Umbilical cord (tissue), 2 donors: ENCODE data around the gene PTPN18. TPM values are rescaled to one million over a fixed set of nuclear protein-coding genes. Genes with fewer than 3 reads are reported as not detected.
A peak's percentile ranks its signal among the peaks of the same experiment; 100 is the strongest.
"Not testable (repeated sequence)": the region's sequence is repeated elsewhere in the genome, so short reads cannot be mapped to it uniquely, and the experiment has no call there.

Experiments used
- DNase-seq: peaks from one replicate; pipeline ENCODE4 v3.0.0-alpha.2; 2015; ENCODE audit warnings: low spot score
- total RNA-seq: library from RNA; depleted of rRNA; stranded (reverse); fragments of >200 nt; gene quantifications from one replicate; pipeline ENCODE4 v1.2.3, GENCODE V29; 2014; ENCODE audit warnings: low replicate concordance; ENCODE audit not compliant: insufficient read depth

PTPN18 gene, protein sequence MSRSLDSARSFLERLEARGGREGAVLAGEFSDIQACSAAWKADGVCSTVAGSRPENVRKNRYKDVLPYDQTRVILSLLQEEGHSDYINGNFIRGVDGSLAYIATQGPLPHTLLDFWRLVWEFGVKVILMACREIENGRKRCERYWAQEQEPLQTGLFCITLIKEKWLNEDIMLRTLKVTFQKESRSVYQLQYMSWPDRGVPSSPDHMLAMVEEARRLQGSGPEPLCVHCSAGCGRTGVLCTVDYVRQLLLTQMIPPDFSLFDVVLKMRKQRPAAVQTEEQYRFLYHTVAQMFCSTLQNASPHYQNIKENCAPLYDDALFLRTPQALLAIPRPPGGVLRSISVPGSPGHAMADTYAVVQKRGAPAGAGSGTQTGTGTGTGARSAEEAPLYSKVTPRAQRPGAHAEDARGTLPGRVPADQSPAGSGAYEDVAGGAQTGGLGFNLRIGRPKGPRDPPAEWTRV
- 22.9 TPM for total RNA-seq

DNA sequence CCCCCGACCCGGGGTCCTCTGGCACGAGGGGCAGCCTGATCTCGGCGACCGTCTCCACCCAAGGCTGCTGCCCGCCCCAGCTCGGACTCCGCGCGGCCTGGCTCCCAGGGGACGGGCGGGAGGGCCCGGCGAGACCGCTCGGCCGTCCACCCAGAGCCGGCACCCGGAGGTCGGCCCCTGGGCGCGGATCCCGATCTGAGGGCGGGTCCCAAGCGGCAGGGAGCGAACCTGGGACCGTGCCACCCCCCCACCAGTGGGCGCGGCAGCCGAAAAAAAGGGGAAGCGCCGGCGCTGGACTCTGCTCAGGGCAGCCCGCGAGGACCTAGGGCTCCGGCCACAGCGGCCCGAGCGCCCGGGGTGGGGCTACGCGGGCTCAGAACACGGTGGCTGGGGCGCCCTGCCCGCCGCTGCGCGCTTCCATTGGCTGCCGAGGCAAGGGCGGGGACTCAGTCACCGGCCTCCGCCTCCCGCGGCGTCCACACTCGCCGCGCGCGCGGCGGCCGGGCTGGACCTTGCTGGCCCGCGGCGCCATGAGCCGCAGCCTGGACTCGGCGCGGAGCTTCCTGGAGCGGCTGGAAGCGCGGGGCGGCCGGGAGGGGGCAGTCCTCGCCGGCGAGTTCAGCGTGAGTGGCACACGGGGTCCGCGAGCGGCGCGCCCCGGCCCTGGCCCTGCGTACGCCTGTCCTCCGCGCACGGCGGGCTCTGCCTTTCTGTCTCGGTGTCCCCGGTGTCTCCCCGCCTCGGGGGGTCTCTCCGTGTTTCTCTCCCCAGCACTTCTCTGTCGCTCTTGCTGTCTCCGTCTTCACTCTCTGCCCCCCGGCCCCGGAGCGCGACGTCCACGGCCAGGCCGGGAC, at the start of gene PTPN18:
PTPN18 (plus strand) TSS at position 479 of the 854 bp plus-strand sequence; CDS start at position 531, 52 bp downstream.
- peak; percentile 88 for DNase-seq

DNA sequence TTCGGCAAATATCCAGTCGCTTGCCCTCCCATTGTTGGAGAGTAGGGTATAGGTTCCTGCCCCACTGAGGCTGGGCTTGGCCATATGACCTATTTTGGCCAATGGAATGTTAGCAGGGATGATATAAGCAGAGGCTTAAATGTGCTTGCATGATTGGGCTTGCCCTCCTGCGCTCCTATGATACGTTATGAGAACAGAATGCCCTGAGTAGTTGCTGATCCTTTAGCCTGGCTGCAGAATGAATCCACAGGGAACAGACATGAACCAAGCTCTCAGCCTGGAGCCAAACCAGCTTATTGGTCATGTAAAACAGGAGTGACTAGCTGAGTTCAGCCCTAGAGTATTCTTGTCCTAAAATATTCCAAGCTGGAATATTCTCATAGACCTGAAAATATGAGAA, 48.0 kb upstream of the PTPN18 start:
- no peak for DNase-seq

DNA sequence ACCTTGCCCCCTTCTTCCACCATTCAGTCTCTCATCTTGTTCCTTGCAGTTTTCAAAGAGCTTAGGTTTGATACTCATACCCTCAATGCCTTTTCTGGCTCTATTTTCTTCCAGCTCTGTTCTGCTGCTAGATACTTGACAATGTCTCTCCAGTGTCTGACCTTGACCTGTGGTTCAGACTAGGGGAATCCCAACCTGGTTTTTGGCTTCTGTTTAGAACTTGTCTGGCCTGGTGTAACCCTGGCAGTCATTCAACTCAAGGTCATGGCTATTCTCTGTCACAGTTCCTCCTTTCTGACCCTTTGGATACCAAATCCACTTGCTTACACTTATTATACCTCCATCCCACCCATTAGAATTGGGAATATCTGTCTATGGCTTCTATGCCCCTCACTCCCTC, 45.0 kb upstream of the PTPN18 start:
- no peak for DNase-seq

DNA sequence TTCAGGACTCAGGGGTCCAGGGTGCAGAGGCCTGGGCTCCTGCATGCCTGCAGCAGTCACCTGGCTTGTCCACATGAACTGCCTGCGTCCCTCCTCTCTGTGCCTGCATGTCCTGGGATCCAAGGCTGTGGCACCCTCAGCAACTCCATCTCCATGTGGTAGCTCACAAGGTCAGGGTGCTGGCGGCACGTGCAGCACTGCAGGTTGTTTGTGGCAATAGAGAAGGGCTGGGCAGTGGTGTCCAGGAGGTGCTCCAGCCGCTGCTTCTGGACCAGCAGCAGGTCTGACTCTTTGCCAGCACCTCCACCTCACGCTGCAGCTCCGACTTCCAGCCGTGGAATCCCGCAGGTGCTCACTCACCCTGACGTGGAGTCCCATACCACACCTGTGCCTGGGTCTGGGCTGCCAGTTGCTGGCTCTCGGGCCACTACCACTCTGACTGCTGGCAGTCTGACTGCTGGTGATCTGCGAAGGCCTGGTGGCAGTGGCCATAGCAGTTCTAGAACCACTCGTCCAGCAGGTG, 42.0 kb upstream of the PTPN18 start:
- no peak for DNase-seq

DNA sequence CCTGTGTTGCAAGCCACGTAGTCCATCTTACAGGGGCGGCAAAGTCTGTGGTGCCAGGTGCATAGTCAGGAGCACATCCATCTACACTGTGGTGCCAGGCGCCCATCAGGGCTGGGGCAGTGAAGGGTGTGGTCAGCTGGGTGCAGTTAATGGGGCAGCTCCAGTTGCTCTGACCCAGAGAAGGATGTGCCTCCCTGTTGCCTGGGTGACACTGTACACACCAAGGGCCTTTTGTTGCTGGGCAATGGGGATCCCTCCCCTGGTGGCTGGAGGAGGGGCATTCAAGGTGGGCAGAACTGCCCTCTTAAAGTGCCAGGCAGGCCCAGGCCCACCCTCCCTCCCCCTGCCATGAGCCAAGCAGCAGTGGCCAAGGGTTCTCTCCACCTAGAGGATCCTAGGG, 41.5 kb upstream of the PTPN18 start:
- DNase-seq = no peak

DNA sequence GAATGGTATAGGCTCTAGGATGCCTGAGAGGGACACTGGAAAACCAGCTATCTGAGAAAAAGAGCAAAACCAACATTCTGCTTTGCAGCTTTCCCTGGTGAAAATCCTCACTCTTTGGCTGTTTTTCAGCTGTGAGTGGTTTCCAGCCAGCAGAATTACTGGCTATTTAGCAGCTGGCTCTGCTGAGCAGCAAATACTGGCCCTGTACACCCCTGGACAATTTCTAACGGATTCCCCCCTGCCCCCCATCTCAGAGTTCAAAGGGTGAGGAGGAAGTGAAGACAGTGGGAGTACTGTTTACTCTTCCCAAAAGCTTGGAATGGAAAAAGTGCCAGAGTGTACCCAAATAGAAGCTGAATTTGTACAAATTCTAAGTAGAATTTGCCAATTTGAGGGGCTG, 39.3 kb upstream of the PTPN18 start:
- DNase-seq = no peak

DNA sequence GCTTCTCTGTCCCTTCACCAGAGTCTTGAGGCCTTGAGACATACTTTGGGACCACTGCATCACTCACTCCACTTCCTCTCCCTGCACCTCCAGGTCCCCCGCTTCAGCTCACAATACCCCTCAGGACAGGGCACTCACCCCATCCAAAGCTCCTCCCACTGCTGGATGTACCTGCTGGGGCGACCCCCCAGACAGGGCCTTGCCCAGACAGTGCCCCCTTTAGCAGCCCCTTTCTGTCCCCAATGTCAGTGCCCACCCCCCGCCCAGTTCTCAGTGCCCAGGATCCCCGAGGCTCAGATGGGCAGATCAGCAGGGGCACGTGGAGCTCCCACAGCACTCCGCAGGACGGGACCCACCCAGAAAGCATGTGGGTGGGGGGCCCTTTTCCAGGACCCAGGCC, 37.0 kb upstream of the PTPN18 start:
- no peak for DNase-seq

DNA sequence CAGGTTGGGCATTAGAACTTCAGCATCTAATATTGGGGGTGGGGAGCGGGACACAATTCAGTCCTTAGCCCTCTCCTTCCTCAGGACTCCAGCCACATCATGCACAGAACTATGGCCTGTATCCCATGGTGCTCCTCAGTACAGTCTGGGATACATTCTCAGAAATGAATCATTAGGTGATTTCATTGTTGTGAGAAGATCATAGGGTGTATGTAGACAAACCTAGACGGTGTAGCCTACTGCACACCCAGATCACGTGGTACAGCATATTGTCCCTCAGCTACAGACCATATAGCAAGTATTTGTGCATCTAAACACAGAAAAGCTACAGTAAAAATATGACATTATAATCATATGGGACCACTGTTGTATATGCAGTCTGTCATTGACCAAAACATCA, 36.3 kb upstream of the PTPN18 start:
- DNase-seq = no peak

DNA sequence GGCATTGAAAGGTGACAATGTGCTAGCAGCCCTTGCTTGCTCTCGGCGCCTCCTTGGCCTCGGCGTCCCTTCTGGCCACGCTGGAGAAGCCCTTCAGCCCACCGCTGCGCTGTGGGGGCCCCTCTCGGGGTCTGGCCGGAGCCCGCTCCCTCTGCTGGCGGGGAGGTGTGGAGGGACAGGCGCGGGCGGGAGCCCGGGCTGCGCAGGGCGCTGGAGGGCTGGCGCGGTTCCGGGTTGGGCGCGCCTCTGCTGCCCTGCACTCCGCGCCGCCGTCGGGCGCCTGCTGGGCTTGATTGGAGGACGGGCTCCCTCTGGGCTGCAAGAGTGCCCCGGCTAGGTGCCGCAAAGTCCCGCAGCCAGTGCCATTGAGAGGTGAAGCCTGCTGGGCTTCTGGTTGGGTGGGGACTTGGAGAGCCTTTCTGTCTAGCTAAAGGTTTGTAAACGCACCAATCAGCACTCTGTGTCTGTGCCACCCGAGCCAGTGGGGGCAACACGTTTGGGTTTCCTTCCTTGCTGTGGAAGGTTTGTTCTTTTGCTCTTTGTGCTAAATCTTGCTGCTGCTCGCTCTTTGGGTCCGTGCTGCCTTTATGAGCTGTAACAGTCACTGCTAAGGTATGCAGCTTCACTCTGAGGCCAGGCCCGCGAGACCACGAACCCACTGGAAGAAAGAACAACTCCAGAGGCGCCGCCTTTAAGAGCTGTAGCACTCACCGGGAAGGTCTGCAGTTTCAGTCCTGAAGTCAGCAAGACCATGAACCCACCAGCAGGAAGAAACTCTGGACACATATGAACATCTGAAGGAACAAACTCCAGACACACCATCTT, 27.9 kb upstream of the PTPN18 start:
- DNase-seq = peak; percentile 80

DNA sequence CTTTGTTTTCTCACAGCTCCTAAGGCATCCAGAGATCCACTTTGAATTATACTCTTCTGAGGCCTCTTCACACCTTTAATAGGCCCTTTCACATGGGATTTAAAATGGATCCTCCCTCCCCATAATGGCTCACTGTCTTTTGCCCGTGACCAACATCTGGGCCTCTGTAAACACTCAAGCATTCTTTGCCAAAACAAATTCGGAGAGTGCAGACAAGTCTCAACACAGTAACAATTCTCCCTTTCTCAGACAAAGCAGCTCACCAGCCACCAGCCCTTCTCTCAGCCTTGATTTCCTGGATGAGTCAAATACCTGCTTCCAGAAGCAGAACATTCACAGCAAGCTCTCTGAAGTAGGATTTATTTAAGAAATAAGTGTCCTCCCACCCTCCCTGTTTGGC, 27.1 kb upstream of the PTPN18 start:
- DNase-seq = no peak

DNA sequence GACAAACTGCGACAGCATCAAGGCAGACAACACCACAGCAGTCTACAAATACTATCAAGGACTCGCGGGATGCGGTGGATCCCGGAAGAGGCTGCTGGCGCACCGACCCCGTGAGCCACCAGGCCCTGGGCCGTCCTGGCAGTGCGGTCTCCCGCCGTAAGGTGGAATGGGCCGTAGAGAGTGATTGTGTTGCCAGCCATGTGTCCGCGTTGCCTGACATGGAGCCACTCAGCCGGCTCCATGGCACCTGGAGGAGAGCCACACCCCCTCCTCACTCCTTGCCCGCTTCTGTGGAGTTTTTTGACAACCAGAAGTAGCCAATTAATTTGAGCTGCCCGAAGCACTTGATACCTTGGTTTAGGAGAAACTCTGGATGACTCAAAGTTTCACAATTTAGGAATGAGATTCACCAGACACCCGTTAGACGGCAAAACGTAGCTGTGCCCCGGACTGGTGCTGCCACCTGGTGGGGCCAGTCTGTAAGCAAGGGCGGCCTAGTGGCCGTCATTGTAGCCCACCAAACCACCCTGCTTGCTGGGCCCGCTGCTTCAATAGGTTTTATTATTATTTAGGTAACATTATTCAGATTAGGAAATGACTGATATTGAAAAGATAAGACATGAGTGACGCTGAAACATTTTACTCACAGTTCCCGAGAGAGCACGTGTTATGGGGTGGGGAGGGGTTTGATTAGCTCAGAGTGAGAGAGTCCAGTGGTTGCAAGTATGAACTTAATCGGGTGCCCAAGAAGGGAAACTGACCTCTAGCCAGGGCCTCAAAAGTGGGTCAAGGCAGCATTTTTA, 23.4 kb upstream of the PTPN18 start:
- DNase-seq = peak; percentile 90

DNA sequence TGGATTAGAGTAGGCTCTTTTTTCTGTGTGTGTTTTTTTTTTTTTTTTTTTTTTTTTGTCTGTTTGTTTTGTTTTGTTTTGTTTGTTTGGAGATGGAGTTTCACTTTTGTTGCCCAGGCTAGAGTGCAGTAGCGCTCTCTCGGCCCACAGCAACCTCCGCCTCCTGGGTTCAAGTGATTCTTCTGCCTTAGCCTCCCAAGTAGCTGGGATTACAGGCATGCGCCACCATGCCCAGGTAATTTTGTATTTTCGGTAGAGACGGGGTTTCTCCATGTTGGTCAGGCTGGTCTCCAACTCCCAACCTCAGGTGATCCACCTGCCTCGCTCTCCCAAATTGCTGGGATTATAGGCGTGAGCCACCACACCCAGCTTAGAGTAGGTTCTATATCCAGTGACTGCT, 22.6 kb upstream of the PTPN18 start:
- DNase-seq = not testable (repeated sequence)

DNA sequence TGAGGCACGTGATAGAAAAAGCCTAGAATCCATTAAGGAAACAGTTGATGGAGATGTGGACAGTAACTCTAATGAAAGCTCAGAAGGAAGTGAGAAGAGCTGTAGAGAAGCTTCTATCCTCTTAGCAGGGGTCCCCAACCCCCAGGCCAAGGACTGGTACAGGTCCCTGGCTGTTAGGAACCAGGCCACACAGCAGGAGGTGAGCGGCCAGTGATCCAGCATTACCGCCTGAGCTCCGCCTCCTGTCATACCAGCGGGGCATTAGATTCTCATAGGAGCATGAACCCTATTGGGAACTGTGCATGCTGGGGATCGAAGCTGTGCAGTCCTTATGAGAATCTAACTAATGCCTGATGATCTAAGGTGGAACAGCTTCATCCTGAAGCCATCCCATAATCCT, 21.8 kb upstream of the PTPN18 start:
- DNase-seq = no peak

DNA sequence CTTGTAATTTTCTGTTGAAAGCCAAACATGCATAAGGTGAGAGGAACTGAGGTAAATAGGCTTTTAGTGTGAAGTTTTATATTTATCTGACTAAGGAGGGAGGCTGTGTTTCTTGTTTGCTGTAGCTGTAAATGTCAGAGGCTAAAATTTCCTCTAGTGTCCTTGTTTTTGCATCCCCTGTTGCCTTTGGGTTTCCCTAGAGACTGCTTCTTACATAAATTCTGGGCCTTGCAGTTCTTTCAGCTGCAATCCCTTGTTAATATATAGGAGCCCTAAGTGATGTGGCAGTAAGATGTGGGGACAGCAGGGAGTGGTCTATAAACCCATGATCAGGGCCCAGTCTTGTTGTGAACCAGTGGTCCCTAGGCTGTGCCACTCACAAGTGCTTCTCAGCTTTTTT, 20.6 kb upstream of the PTPN18 start:
- no peak for DNase-seq

DNA sequence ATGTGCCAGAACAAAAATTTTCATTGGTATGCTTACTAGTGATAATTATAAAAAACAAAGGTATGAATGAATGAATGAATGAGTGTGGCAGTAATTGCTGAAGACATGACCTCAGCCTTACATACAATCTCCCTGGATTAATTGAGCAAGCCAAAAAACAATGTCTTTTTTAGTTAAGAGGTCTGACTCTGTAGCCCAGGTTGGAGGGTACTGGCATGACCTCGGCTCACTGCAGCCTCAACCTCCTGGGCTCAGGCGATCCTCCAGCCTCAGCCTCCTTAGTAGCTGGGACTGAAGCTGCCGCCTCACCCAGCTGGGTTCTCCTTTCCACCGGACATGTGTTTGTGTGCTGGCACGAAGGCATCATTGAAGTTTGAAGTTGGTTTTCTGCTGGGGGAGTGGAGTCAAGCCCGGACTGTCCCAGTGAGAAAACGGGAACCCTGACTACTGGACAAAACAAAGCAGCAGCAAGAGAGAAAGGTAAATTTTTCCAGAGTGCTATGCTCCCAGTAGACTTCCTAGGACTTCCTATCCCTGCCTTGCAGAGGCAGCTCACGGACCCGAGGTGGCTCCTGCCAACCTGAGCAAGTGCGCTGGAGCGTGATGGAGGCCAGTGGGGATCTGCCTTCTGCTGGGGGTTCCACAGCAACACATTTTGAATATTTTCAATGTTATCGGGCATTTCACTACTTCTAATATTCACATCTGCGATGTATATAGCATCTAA, 19.5 kb upstream of the PTPN18 start:
- DNase-seq = no peak

DNA sequence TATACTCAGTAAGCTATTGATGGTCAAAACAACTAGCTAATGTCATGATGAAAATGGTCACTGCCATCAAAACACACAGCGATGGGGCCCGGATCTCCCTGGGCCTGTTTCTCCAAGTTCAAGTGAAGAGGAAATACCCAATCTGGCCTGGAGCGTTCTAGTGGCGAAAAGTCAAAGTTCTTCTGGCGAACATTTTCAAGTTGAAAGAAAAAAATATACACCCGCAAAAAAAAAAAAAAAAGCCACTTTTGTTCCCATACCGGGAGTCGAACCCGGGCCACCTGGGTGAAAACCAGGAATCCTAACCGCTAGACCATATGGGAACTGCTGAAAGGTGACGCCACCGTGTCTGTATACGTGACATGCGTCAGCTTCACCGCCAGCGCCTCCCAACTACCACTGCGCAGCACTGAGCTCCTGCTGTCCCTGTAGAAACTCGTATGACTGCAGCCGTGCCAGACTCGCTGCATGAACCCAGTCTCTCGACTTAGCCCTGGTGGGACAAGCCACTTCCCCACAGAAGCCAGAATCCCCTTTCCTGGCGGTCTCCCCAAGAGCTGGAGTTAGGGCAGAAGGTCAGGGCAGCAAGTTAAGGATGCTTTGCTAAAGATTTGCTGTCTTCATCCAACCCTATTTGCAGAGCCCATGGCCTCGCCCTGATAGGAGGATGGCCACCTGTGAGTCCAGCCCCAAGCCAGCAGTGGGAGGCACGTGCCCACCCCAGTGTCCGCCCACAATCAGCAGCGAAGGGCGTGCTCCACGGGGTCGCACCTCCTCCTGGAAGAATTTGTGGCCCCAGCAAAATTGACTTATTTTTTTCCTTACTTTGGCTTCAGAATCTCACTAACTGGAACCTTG, 18.8 kb upstream of the PTPN18 start:
- DNase-seq = peak; percentile 92

DNA sequence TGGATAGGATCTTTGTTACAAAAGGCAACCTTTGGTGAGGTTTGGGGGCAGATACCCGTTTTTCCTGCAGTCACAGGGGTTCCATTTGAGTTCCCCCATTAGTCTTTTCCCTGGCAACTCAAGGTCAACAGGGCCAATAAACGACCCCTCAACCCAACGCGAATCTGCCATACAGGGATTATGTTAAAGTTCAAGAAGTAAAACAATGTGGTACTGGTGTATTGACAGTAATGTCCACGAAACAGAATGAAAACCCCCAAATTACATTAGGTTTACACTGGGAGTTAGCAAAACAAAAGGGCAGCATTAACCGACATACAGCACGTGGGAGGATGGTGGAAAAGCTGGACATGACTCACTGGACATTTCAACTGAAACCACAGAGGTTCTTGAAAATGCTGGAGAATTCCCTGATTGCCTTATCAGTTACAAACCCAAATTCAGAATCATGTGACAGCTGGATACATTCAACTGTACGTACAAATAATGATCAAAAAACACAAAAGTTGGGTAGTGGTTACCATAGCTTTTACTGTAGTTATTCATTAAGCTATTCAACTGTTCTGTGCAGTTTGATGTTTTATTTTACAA, 18.0 kb upstream of the PTPN18 start:
- no peak for DNase-seq

DNA sequence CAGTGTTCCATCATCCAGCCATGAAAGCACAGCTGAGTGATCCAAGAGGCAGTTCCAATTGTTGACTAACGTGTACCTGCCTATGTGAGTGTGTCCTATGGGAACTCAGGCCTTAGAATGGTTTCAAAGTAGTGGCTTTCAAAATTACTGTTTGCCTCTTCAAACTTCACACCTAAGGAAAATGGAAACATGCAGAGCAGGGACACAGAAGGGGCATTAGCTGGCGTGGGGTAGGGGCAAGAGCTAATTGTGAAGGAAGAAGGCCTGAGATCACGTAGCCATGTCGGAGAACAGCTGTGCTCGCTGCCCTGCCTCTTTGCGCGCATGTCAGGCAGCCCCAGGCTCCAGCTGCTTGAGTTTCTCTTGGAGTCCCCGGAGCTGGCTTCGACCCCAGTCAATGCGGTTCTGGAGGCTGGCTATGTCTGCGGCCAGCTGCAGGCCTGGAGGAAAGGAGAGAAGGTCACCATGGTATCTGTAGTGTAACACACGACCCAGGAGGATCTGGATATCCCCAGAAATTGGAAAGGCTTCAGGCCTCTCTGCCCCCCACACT, 17.0 kb upstream of the PTPN18 start:
- no peak for DNase-seq
